ENCODE measurements around the gene MYO10.

DNA sequence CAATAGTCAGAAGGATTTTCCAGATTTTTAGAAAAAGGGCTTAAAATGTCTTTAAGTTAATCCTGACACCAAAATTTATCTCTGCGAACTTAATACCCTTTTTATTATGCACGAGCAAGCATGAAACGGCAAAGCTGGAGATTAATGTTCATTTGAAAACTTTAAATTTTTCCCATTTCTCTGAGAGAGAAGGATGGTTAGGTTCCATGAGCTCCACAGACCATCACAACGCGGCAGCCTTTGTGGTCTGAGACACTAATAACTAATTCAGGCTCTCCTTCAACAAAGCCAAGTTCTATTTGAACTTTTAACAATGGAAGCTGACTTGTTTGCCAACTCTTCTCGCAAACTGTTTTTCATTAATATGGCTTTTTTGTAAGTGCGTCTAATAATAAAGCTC is 94.7 kb downstream of the MYO10 start:
- TF ChIP-seq, protein P1, sequence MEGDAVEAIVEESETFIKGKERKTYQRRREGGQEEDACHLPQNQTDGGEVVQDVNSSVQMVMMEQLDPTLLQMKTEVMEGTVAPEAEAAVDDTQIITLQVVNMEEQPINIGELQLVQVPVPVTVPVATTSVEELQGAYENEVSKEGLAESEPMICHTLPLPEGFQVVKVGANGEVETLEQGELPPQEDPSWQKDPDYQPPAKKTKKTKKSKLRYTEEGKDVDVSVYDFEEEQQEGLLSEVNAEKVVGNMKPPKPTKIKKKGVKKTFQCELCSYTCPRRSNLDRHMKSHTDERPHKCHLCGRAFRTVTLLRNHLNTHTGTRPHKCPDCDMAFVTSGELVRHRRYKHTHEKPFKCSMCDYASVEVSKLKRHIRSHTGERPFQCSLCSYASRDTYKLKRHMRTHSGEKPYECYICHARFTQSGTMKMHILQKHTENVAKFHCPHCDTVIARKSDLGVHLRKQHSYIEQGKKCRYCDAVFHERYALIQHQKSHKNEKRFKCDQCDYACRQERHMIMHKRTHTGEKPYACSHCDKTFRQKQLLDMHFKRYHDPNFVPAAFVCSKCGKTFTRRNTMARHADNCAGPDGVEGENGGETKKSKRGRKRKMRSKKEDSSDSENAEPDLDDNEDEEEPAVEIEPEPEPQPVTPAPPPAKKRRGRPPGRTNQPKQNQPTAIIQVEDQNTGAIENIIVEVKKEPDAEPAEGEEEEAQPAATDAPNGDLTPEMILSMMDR (conservative IDR thresholded peaks at IDR 0.05; ENCODE audit: low read depth in 2 of 2) = no peak
- TF ChIP-seq EZH2phosphoT487 (IDR thresholded peaks at IDR 0.05; ENCODE audit: unreplicated experiment) = no peak
- no peak for TF ChIP-seq POLR2AphosphoS5 (IDR thresholded peaks at IDR 0.05; ENCODE audit: low read depth)
- TF ChIP-seq, protein P2, sequence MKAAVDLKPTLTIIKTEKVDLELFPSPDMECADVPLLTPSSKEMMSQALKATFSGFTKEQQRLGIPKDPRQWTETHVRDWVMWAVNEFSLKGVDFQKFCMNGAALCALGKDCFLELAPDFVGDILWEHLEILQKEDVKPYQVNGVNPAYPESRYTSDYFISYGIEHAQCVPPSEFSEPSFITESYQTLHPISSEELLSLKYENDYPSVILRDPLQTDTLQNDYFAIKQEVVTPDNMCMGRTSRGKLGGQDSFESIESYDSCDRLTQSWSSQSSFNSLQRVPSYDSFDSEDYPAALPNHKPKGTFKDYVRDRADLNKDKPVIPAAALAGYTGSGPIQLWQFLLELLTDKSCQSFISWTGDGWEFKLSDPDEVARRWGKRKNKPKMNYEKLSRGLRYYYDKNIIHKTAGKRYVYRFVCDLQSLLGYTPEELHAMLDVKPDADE (IDR thresholded peaks at IDR 0.05) = no peak
- no peak for TF ChIP-seq STAT1 (IDR thresholded peaks at IDR 0.05; ENCODE audit: unreplicated experiment)
- TF ChIP-seq, protein P3, sequence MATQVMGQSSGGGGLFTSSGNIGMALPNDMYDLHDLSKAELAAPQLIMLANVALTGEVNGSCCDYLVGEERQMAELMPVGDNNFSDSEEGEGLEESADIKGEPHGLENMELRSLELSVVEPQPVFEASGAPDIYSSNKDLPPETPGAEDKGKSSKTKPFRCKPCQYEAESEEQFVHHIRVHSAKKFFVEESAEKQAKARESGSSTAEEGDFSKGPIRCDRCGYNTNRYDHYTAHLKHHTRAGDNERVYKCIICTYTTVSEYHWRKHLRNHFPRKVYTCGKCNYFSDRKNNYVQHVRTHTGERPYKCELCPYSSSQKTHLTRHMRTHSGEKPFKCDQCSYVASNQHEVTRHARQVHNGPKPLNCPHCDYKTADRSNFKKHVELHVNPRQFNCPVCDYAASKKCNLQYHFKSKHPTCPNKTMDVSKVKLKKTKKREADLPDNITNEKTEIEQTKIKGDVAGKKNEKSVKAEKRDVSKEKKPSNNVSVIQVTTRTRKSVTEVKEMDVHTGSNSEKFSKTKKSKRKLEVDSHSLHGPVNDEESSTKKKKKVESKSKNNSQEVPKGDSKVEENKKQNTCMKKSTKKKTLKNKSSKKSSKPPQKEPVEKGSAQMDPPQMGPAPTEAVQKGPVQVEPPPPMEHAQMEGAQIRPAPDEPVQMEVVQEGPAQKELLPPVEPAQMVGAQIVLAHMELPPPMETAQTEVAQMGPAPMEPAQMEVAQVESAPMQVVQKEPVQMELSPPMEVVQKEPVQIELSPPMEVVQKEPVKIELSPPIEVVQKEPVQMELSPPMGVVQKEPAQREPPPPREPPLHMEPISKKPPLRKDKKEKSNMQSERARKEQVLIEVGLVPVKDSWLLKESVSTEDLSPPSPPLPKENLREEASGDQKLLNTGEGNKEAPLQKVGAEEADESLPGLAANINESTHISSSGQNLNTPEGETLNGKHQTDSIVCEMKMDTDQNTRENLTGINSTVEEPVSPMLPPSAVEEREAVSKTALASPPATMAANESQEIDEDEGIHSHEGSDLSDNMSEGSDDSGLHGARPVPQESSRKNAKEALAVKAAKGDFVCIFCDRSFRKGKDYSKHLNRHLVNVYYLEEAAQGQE (IDR thresholded peaks at IDR 0.05; ENCODE audit: unreplicated experiment) = no peak
- TF ChIP-seq EZH2 (IDR thresholded peaks at IDR 0.05; ENCODE audit: low read depth, unreplicated experiment) = no peak
- no peak for TF ChIP-seq CREB1 (CRISPR knock-in tag; IDR thresholded peaks at IDR 0.05; ENCODE audit: low read depth)
- TF ChIP-seq NANOG (IDR thresholded peaks at IDR 0.05; ENCODE audit: borderline replicate concordance) = no peak

All from GM23338 (cell line).